CD14-positive monocyte (primary cell): ENCODE results near the gene MRS2. TPM values are rescaled to one million over a fixed set of nuclear protein-coding genes. Genes with fewer than 3 reads are reported as not detected.
A peak's percentile ranks its signal among the peaks of the same experiment; 100 is the strongest.

Source experiments
- DNase-seq, 3 donors: peaks; one replicate each; pipeline ENCODE4 v3.0.0-alpha.2; 2011 to 2022
- H2AFZ ChIP-seq: 2 replicates; pipeline ENCODE4 v1.6.0; 2012; ENCODE audit warnings: mild to moderate bottlenecking, low read depth, low read length, inconsistent platforms; ENCODE audit not compliant: insufficient read depth, poor library complexity, severe bottlenecking
- H3K27ac ChIP-seq, 2 donors: 1 replicate in 1 of 2; 2 replicates in 1 of 2; pipeline ENCODE4 v1.5.1; 2012 to 2013; ENCODE audit warnings: low read length in 2 of 2, control low read depth in 1 of 2, inconsistent platforms in 1 of 2, low read depth in 1 of 2, mild to moderate bottlenecking in 1 of 2
- H3K27me3 ChIP-seq, 2 donors: one replicate each; pipeline versions ENCODE4 v1.6.0 to v1.6.1; 2011 to 2013; ENCODE audit warnings: low read length in 2 of 2; ENCODE audit not compliant: control insufficient read depth in 2 of 2, insufficient read depth in 2 of 2
- H3K36me3 ChIP-seq, 2 donors: replicated peaks in 1 of 2; 1 replicate in 1 of 2; 2 replicates in 1 of 2; pipeline versions ENCODE4 v1.5.1 to v1.6.1; 2012 to 2013; ENCODE audit warnings: low read length in 2 of 2, control low read depth in 1 of 2, inconsistent platforms in 1 of 2, mild to moderate bottlenecking in 1 of 2; ENCODE audit not compliant: insufficient read depth in 2 of 2, control insufficient read depth in 1 of 2
- H3K4me1 ChIP-seq, 2 donors: 1 replicate in 1 of 2; 2 replicates in 1 of 2; pipeline versions ENCODE4 v1.5.1 to v1.6.1; 2012 to 2013; ENCODE audit warnings: low read length in 2 of 2, control low read depth in 1 of 2, inconsistent platforms in 1 of 2, mild to moderate bottlenecking in 1 of 2, moderate library complexity in 1 of 2; ENCODE audit not compliant: insufficient read depth in 2 of 2, control insufficient read depth in 1 of 2
- H3K4me2 ChIP-seq: replicated peaks from 2 replicates; pipeline ENCODE3; 2012; ENCODE audit warnings: low read length, moderate library complexity, mild to moderate bottlenecking; ENCODE audit not compliant: poor library complexity, severe bottlenecking; ENCODE audit errors: extremely low read depth
- H3K4me3 ChIP-seq, 3 experiments: fragments of 200-600 bp in 1 of 3; sonication (generic) in 1 of 3; replicated peaks in 1 of 3; 1 replicate in 2 of 3; 2 replicates in 1 of 3; pipeline ENCODE4 v1.5.1; 2011 to 2013; ENCODE audit warnings: low read length in 3 of 3, mild to moderate bottlenecking in 3 of 3, control low read depth in 2 of 3, low read depth in 2 of 3, inconsistent platforms in 1 of 3, moderate library complexity in 1 of 3
- H3K79me2 ChIP-seq: 2 replicates; pipeline ENCODE4 v1.6.0; 2012; ENCODE audit warnings: mild to moderate bottlenecking, control low read depth, inconsistent platforms, low read length, moderate library complexity; ENCODE audit not compliant: insufficient read depth
- H3K9ac ChIP-seq: 2 replicates; pipeline ENCODE4 v1.6.0; 2017; ENCODE audit warnings: low read length, mild to moderate bottlenecking; ENCODE audit not compliant: insufficient read depth, poor library complexity, severe bottlenecking
- H3K9me3 ChIP-seq, 2 donors: replicated peaks in 1 of 2; 1 replicate in 1 of 2; 2 replicates in 1 of 2; pipeline versions ENCODE4 v1.5.1 to v1.6.1; 2012 to 2013; ENCODE audit warnings: low read length in 2 of 2, control low read depth in 1 of 2; ENCODE audit not compliant: control insufficient read depth in 1 of 2, insufficient read depth in 1 of 2
- H4K20me1 ChIP-seq: 2 replicates; pipeline ENCODE4 v1.6.0; 2012; ENCODE audit warnings: mild to moderate bottlenecking, low read length, control low read depth, moderate library complexity; ENCODE audit not compliant: insufficient read depth
- H3K27ac Mint-ChIP-seq, 7 donors: one replicate each; pipeline ENCODE4 v1.8.0; 2020; ENCODE audit warnings: mild to moderate bottlenecking in 7 of 7, mixed read lengths in 7 of 7, moderate library complexity in 6 of 7, inconsistent platforms in 2 of 7
- H3K27me3 Mint-ChIP-seq, 3 donors: one replicate each; pipeline ENCODE4 v1.8.0; 2021 to 2022; ENCODE audit warnings: low read depth in 3 of 3, mild to moderate bottlenecking in 3 of 3, mixed read lengths in 3 of 3, moderate library complexity in 3 of 3, inconsistent platforms in 1 of 3
- H3K36me3 Mint-ChIP-seq, 2 donors: one replicate each; pipeline ENCODE4 v1.8.0; 2020; ENCODE audit warnings: mixed read lengths in 2 of 2, inconsistent platforms in 1 of 2, mild to moderate bottlenecking in 1 of 2
- H3K4me1 Mint-ChIP-seq: one replicate; pipeline ENCODE4 v1.8.0; 2020; ENCODE audit warnings: mild to moderate bottlenecking, mixed read lengths
- H3K4me3 Mint-ChIP-seq, 2 donors: one replicate each; pipeline ENCODE4 v1.8.0; 2020; ENCODE audit warnings: mild to moderate bottlenecking in 2 of 2, mixed read lengths in 2 of 2, moderate library complexity in 1 of 2
- H3K9me3 Mint-ChIP-seq, 7 donors: one replicate each; pipeline ENCODE4 v1.8.0; 2020 to 2022; ENCODE audit warnings: mixed read lengths in 7 of 7, mild to moderate bottlenecking in 6 of 7, moderate library complexity in 6 of 7, inconsistent platforms in 2 of 7
- WGBS: methylation state at CpG from one replicate; pipeline ENCODE4 v1.1.5; 2013; ENCODE audit warnings: missing lambda C conversion rate; ENCODE audit not compliant: insufficient coverage; 5-methylcytosine and 5-hydroxymethylcytosine counted together
- intact Hi-C, 2 donors: fragments of 100-400 bp; cut with micrococcal nuclease; formaldehyde crosslinking; loops; one replicate each; pipeline versions ENCODE4 v1.15.0 to v1.15.1; 2023
- polyA plus RNA-seq, 3 donors: library from polyadenylated mRNA; depleted of rRNA in 1 of 3; unstranded in 2 of 3; stranded (reverse) in 1 of 3; fragments of 300-500 nt in 2 of 3; fragments of >200 nt in 1 of 3; fragmentation: Illumina TruSeq in 2 of 3; gene quantifications; 1 replicate in 2 of 3; 2 replicates in 1 of 3; pipeline ENCODE4 v1.2.3, GENCODE V29; 2012 to 2021
- TF ChIP-seq, protein P1 (sequence below): fragments of 200-600 bp; IDR thresholded peaks from one replicate; pipeline ENCODE4 v1.8.0; 2022; ENCODE audit warnings: antibody characterized with exemption, mild to moderate bottlenecking

MRS2 gene
- polyA plus RNA-seq, 3 donors = 8.6 to 21.0 (median 19.3) TPM

DNA sequence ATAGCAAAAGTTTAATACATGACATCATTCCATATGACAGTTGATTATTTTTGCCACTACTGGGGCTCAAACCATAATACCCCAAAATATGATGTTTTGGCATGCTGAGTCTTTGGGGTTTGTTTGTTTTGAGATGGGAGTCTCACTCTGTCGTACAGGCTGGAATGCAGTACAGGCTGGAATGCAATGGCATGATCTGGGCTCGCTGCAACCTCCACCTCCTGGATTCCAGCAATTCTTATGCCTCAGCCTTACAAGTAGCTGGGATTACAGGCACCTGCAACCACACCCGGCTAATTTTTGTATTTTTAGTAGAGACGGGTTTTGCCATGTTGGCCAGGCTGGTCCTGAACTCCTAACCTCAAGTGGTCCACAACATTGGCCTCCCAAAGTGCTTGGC is 1.3 kb upstream of the MRS2 start:
- Histone ChIP-seq H4K20me1 (peaks cover 10% of the 10 kb centered on the region), H3K27me3 (peaks cover 0 to 4% of the 10 kb centered on the region in 2 donors), H3K9ac (no peak overlapping the region), H3K27ac (no peak overlapping the region), H3K4me3 (no peak overlapping the region), H3K4me1 (peaks cover 9 to 21% of the 10 kb centered on the region in 2 donors), H3K36me3 (peaks cover 6 to 15% of the 10 kb centered on the region in 2 donors), H3K4me2 (no peak overlapping the region), H2AFZ (no peak overlapping the region), H3K9me3 (peaks cover 0 to 3% of the 10 kb centered on the region in 2 donors), H3K79me2 (peaks cover 35% of the 10 kb centered on the region)
- Mint-ChIP-seq H3K27ac (no peak overlapping the region), H3K27me3 (peaks cover 11 to 20% (median 12%) of the 10 kb centered on the region in 3 donors), H3K4me1 (peaks cover 29% of the 10 kb centered on the region), H3K4me3 (no peak overlapping the region), H3K36me3 (peaks cover 2 to 12% of the 10 kb centered on the region in 2 donors), H3K9me3 (peaks cover 0 to 7% (median 4%) of the 10 kb centered on the region in 7 donors)
- TF ChIP-seq, protein P1, sequence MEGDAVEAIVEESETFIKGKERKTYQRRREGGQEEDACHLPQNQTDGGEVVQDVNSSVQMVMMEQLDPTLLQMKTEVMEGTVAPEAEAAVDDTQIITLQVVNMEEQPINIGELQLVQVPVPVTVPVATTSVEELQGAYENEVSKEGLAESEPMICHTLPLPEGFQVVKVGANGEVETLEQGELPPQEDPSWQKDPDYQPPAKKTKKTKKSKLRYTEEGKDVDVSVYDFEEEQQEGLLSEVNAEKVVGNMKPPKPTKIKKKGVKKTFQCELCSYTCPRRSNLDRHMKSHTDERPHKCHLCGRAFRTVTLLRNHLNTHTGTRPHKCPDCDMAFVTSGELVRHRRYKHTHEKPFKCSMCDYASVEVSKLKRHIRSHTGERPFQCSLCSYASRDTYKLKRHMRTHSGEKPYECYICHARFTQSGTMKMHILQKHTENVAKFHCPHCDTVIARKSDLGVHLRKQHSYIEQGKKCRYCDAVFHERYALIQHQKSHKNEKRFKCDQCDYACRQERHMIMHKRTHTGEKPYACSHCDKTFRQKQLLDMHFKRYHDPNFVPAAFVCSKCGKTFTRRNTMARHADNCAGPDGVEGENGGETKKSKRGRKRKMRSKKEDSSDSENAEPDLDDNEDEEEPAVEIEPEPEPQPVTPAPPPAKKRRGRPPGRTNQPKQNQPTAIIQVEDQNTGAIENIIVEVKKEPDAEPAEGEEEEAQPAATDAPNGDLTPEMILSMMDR = no peak
- DNase-seq = no peak
- 100% methylated on average over 1 of the region's 4 CpGs for WGBS
- intact Hi-C loops = no loop called here

GRCh38 chr6:24403501-24403824 is 727 bp downstream of the MRS2 start:
- Histone ChIP-seq H4K20me1 (peaks cover 20% of the 10 kb centered on the region), H3K9ac (peak overlapping the region; percentile 78), H3K4me1 (peaks cover 9 to 21% of the 10 kb centered on the region in 2 donors), H3K4me3 (peak overlapping the region; percentile 69 to 93 (median 90)), H3K79me2 (peaks cover 48% of the 10 kb centered on the region), H2AFZ (peak overlapping the region; percentile 95), H3K36me3 (peaks cover 15 to 34% of the 10 kb centered on the region in 2 donors), H3K4me2 (peak overlapping the region; percentile 83), H3K27ac (peak overlapping the region; percentile 7 to 78), H3K9me3 (no peaks in the 10 kb centered on the region), H3K27me3 (peaks cover 0 to 4% of the 10 kb centered on the region in 2 donors)
- TF ChIP-seq, protein P1 = no peak
- H3K27me3 Mint-ChIP-seq = peaks cover 11 to 20% (median 12%) of the 10 kb centered on the region in 3 donors
- peak overlapping the region; percentile 60 to 91 (median 83) for H3K27ac Mint-ChIP-seq
- peaks cover 29% of the 10 kb centered on the region for H3K4me1 Mint-ChIP-seq
- DNase-seq = no peak
- 10% methylated on average over 7 of the region's 12 CpGs for WGBS
- peaks cover 10 to 28% of the 10 kb centered on the region in 2 donors for H3K36me3 Mint-ChIP-seq
- peak overlapping the region; percentile 98 to 99 for H3K4me3 Mint-ChIP-seq
- peaks cover 0 to 3% (median 0%) of the 10 kb centered on the region in 7 donors for H3K9me3 Mint-ChIP-seq
- intact Hi-C loops = no loop called here
